HL-60/S4 treated with retinoic acid at 250 ng/mL for 4 days and 3 days (cell line): ENCODE results near the gene DYNLT2B.
"Not testable (repeated sequence)": the region's sequence is repeated elsewhere in the genome, so short reads cannot be mapped to it uniquely, and the experiment has no call there.

Experiments used
- in situ Hi-C: fragments of 300-500 bp; cut with MboI; formaldehyde crosslinking; loops from 2 replicates; pipeline ENCODE4 v1.7.0; 2022; ENCODE audit warnings: low sequenced_read_pairs

The DYNLT2B gene

DNA sequence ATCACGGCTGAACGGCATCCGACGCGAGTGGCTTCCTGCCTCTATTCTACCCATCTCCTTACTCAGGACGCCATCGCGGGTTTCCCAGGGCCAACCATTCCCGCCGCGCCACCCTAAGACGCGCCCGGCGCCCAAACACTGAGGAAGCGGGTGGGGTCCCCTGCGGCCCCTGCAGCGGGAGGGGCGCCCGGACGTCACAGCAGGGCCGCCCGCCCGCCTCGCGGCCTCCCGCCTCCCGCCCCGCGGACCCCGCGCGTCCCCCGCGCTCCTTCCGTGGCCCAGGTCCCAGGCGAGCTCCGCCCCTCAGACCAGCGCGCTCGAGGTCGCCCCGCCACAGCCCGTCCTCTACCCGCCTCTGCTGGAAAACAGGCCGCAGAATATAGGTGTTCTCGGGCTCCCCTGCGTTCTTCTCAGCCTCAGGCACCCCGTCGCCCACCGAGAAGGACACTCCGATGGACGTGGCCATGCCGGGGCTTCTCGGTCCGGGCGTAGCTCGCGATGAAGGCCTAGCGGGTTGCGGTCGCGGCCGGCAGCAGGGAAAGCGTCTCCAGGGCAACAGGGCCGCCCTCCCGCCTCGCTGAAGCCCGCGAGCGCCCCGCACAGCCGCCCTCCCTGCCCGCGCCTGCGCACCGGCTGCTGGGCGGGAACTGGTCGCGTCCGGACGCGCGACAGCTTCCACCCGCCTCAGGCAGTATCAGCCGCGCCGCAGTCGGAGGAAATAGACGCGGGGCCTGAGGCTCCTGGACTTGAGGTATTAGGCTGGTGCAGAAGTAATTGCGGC lies at the start of gene DYNLT2B:
Gene DYNLT2B (minus strand): TSS at position 554 of the 781 bp plus-strand sequence. CDS start 88 bp downstream, at position 466.
- in situ Hi-C loops, result no loop called here

DNA sequence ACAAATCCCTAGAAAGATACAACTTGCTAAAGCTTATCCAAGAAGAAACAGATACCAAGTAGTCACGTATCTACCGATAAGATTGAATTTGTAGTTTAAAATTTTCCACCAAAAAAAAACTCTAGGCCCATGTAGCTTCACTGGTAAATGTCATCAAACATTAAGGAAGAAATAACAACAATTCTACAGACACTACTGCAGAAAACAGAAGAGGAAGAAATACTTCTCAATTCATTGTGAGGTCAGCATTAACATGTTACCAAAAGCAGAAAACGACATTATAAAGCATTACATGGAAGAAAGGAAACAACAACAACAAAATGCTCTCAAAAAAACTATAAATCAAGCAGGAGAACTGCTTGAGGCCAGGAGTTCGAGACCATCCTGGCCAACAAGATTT lies 47.7 kb upstream of the DYNLT2B start:
- in situ Hi-C loops, result no loop called here

DNA sequence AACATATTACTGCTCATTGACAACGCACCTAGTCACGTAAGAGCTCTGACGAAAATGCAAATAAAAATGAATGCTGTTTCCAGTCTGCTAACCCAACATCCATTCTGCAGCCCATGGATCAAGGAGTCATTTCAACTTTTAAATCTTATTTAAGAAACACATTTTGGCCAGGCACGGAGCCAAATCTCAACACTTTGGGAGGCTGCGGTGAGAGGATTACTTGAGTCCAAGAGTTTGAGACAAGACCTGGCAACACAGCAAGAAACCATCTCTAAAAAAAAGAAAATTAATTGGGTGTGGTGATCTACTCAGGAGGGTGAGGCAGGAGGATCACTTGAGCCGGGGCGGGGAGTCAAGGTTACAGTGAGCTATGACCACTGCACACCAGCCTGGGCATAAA lies 42.5 kb upstream of the DYNLT2B start:
- in situ Hi-C loops, result no loop called here

DNA sequence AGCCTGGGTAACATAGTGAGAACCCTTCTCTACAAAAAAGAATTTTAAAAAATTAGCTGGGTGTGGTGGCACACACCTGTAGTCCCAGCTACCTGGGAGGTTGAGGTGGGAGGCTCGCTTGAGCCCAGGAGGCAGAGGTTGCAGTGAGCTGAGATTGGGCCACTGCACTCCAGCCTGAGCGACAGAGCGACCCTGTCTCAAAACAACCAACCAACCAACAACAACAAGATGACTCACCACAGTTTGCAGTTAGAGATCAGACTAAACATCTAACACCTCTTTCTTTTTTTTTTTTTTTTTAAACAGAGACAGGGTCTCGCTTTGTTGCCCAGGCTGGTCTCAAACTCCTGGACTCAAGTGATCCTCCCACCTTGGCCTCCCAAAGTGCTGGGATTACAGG lies 40.5 kb upstream of the DYNLT2B start:
- in situ Hi-C loops, result not testable (repeated sequence)

DNA sequence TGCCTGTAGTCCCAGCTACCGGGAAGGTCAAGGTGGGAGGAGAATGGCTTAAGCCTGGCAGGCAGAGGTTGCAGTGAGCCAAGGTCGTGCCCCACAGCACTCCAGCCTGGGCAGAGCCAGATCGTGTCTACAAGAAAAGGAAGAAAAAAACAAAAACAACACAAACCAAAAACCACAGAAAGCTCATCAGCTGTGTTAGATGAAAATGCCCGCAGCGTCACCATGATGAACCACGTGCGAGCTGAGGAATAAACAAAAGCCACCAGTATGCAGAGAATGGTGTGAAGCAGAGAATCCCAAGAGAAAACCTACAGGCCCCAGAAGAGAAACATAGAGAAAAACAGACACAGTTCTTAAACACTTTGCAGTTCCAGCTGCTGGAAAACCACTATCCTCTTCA lies 39.9 kb upstream of the DYNLT2B start:
- in situ Hi-C loops, result no loop called here

DNA sequence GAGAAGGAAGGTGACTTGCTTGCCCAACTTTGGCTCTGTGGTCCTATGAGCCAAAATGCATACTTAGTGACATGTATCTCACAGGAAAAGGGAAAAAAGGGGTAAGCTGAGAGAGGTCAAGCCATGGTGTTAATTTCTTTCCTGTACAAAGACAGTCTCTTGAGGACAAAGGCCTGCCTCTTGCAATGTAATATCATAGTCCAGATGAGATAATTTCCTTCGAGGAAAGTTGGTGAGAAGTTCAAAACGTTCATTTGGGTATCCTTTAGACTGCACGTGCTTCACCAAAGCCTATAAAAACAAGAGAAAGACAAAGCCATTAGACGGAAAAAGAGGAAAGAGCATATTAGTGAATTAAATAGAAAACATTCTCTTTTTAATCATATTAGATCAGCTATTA lies 38.5 kb upstream of the DYNLT2B start:
- in situ Hi-C loops, result no loop called here

DNA sequence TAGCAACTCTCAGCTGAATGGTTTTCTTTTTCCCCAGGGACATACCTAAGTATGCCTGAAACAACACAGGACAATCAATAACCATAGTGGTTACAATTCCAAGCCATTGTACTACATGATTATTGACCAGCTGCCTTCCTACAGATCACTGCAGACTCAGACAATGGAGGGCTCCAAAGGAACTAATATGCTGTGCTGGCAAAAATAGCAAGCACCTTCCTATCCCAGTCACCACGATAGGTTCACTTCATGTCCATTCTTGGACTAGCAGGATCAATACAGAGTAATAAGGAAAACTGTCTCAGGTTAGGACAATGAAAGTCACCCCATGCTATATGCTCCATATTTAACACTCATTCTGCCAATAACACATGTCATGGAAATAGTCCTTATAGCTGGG lies 37.6 kb upstream of the DYNLT2B start:
- in situ Hi-C loops, result no loop called here

DNA sequence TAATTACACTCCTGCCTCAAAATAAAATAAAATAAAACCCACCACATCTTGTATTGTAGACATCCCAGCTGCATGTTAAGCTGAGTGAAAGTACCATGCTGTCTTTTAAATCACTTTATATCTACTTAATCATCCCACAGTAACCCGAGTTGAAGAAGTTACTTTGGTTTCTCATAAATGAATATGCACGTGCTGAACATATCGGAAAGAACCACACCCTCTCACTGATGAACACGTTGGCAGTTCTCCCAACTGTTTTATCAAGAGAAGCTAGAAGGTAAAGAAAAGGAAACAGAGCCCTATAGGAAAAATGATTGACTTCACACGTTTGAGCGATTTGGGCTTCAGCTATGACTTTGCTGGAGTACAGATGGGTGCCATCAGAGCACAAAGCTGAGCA lies 36.1 kb upstream of the DYNLT2B start:
- in situ Hi-C loops, result no loop called here

DNA sequence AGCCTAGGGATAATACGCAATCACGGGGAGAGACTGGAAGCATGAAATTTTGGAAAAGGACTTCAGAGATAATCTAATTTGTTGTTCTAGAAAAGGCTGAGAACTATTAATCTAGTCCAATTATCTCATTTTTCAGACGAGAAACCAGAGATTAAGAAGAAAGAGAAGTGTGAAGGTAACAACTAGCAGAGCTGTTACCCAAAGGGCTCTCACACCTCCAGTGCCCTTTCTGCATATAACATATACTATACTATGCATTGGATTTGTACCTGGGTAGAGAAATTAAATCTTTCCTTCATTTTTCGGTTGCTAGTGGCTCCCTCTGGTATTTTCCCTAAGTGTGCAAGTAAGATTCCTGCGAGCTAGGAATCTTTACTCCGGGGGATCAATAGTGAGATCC lies 33.5 kb upstream of the DYNLT2B start:
- in situ Hi-C loops, result no loop called here

DNA sequence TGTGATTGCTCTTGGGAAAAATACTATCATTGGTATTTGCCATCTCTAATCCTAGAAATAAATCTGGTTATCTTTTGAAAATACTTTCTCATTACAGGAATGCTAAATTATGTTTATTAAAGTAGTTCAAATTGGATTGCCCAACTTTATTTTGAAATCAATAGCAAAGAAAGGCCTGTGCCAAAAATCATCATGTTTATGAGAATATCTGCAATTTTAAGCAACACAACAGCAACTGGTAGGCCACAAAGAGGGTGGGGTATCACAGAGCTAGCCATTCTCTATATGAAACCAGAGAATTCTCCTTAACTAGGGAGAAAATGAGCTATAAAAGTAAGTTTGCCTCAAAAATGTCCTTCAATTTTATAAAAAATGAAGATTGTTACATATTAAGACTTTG lies 32.0 kb upstream of the DYNLT2B start:
- in situ Hi-C loops, result no loop called here

DNA sequence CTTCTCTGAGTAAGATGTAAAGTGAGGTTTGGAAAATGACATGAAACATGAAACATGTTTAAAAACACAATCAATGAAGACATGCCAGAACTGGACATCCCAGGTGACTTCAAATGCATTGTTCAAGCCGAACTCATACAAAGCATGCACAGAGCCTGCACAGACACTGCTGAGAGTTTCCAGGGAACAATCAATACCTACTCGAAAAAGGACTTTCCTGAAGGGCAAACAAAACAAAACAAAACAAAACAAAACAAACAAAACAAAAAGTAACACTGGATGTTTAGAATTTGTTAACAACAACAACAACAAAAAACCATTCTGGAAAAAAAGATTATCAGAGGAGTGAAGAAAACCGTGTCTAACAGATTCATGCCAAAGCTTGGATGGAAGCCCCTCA lies 30.7 kb upstream of the DYNLT2B start:
- in situ Hi-C loops, result no loop called here

DNA sequence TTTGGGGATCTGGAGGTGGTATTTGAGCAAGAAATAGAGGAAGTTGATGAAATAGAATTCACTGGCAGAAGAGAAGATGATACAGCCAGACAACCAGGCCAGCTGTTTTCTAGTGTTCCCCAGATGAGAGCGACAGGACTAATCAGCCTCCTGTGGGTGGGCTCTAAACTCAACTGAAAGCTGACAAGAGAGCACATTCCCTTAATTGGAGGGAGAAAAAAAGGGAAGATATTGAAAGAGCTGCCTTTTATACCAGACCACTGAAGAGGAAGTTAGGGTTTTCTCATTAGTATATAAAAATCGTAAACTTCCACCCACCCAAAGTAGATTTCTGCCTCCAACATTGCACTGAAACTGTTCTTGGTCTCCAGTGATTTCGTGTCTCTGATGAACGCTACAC lies 26.6 kb upstream of the DYNLT2B start:
- in situ Hi-C loops, result no loop called here

DNA sequence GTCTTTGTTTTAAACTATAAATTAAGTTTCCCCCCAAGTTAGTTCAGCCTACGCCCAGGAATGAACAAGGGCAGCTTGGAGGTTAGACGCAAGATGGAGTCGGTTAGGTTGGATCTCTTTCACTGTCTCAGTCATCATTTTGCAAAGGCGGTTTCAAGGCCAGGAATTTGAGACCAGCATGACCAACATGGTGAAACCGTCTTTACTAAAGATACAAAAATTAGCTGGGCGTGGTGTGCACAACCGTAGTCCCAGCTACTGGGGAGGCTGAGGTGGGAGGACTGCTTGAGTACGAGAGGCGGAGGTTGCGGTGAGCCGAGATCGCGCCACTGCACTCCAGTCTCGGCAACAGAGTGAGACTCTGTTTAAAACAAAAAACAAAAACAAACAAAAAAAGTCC lies 25.9 kb upstream of the DYNLT2B start:
- in situ Hi-C loops, result not testable (repeated sequence)

DNA sequence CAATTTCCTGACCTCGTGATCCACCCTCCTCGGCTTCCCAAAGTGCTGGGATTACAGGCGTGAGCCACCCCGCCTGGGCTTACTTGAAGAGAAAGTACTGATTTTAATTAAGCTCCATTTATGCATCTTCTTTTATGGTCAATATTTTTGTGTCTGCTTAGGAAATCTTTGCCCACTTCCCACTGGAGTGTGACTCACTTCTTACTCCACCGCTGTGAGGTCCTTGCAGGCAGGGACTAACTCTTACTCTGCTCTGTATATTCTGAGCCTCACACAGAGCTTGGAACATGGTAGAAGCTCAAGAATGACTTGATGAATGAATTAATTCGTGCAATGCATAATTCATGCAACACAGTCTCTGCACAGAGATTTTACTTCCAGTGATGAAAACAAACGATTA lies 23.1 kb upstream of the DYNLT2B start:
- in situ Hi-C loops, result no loop called here

DNA sequence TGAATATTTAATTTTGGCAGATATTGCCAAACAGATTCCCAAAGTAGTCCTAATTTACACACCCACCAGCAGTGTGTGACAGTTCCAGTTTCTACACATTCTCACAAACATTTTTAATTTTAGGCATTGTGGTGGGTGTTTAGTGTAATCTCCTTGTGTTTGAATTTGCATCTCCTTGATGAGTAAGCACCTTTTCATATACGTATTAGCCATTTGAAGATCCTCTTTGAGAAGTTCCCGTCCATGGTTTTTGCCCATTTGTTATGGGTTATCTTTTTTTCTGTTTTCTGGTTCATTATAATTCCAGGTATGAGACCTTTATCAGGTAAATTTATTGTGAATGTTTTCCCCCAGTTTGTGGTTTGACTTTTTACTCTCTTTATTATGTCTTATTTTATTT lies 22.4 kb upstream of the DYNLT2B start:
- in situ Hi-C loops, result no loop called here

DNA sequence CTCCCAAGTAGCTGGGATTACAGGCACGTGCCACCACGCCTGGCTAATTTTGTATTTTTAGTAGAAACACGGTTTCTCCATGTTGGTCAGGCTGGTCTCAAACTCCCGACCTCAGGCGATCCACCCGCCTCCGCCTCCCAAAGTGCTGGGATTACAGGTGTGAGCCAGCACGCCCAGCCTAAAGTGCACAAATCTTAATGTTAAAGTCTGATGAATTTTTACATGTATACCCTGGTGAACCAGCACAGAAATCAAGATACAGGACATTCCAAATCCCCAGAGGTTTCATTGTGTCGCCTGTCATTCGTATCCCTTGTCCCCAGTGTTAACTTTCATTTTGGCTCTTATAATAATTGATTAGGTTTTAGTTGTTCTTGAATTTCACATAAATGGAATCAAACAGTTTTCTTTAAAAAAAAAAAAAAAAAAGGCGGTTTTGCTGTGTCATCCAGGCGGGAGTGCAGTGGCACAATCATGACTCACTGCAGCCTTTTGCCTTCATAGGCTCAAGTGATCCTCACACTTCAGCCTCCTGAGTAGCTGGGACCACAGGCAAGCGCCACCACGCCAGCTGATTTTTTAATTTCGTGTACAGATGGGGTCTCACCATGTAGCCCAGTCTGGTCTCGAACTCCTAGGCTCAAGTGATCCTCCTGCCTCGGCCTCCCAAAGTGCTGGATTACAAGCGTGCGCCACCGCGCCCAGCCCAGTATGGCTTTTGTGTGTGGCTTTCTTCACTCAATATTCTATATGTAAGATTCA lies 21.6 kb upstream of the DYNLT2B start:
- in situ Hi-C loops, result no loop called here

DNA sequence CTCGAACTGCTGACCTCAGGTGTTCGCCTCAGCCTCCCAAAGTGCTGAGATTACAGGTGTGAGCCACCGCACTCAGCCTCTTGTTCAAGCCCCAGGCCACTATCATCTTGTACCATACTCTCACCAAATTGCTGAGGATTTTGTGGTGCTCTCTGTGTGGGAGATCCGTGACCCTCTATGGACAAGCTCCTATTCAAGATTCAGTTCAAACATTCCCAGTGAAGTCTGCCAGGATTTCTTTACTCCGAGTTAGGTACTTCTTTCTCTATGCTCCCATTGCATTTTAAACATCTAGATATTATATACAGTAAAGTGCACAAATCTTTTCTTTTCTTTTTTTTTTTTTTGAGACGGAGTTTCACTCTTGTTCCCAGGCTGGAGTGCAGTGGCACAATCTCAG lies 21.0 kb upstream of the DYNLT2B start:
- in situ Hi-C loops, result no loop called here

DNA sequence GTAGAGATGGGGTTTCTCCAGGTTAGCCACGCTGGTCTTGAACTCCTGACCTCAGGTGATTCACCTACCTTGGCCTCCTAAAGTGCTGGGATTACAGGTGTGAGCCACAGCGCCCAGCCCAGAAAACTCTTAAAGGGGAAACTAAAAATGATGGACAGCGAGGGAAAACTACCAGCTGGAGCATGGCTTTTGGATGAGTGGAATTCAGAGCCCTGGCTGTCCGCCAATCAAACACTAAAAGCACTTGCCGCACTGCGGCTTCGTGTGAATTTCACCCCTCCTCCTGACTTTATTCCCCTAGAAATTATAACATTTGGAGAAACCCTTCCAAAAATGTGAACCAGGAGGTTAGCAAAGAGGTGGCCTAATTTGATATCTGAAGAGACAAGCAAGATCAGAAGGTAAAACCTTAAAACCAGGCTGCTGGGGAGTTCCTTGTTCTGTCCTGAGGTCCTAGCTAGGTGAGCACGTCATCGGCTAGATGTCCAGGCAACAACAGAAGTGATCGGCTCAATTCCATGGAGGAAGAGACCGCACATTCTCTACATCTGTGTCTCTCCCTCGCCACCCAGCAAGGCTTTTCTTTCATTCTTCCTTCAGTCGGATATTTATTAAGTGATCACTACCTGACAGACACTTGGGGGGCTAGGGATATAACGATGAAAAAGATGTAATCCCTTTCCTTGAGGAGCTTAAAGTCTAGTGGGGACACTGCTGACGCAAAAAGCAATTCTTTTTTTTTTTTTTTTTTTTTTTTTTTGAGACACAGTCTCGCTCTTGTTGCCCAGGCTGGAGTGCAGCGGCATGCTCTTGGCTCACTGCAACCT lies 18.5 kb upstream of the DYNLT2B start:
- in situ Hi-C loops, result no loop called here

DNA sequence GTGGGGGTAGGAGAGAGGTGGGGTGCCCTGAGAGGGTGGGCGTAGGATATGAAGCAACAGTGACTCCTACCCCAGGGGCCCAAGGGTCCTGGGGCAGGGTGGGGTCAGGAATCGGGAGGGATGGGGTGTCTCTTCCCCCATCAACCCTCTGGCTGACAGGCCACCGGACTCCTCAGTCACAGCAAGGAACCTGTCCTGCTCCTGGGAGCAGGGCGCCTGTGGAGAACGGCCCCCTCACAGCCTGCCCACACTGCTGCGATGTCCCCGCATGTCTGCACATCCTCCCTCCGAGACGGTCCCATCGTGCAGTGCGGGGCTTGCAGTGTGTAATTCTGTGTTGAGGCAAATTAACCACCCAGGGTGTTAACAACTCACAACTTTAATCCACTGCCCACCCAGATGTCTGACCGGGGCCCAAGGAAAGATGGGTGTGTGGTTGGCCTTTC lies 17.5 kb upstream of the DYNLT2B start:
- in situ Hi-C loops, result no loop called here

DNA sequence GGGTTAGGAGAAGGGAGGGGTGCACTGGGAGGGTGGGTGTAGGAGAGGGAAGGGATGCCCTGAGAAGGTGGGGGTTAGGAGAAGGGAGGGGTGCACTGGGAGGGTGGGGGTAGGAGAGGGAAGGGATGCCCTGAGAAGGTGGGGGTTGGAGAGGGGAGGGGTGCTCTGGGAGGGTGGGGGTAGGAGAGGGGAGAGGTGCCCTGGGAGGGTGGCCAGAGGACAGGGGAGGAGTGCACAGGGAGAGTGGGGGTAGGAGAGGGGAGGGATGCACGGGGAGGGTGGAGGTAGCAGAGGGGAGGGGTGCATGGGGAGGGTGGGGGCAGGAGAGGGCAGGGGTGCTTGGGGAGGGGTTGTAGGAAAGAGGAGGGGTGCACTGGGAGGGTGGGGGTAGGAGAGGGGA lies 16.9 kb upstream of the DYNLT2B start:
- in situ Hi-C loops, result no loop called here

DNA sequence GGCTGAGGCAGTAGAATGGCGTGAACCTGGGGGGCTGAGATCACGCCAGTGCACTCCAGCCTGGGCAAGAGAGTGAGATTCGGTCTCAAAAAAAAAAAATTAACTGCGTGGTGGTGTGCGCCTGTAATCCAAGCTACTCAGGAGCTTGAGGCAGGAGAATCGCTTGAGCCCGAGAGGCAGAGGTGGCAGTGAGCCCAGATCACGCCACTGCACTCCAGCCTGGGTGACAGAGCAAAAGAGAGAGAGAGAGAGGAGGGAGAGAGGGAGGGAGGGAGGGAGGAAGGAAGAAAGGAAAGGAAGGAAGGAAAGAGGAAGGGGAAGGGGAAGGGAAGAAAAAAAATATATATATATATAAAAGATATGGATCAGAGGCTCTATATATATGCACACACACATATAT lies 14.1 kb upstream of the DYNLT2B start:
- in situ Hi-C loops, result no loop called here

DNA sequence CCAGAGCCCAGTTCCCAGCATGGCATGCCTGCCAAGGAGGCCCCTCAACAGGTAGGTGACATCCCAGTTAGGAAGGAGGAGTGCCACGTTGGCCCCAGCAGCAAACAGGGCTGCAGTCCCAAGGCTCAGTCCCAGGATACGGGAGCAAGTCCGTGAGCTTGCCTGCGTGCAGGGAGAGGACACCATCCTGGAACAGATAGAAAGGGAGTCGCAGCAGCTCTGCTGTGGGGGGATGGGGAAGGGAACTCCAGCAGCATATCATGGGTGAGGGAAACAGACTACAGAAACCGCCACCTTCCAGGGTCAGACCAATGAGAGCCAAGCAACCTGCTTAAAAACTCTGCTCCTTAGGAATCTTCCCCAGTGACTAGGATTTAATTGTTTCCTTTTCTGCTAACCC lies 9.4 kb upstream of the DYNLT2B start:
- in situ Hi-C loops, result no loop called here
